Parathyroid adenoma (tissue), 2 donors: Measurements from ENCODE around the gene NAXD.

ENCODE experiments used
- H2AFZ ChIP-seq: fragments of 300-600 bp; sonication (generic); one replicate; pipeline ENCODE4 v1.7.0; 2017; ENCODE audit warnings: antibody characterized with exemption, mild to moderate bottlenecking
- H3K27ac ChIP-seq: fragments of 300-600 bp; sonication (generic); one replicate; pipeline ENCODE4 v1.7.0; 2017
- H3K27me3 ChIP-seq: fragments of 300-600 bp; sonication (generic); one replicate; pipeline ENCODE4 v1.7.0; 2017; ENCODE audit warnings: low read length; ENCODE audit not compliant: control insufficient read depth, insufficient read depth
- H3K36me3 ChIP-seq: fragments of 300-600 bp; sonication (generic); one replicate; pipeline ENCODE4 v1.7.0; 2017; ENCODE audit warnings: low read length; ENCODE audit not compliant: control insufficient read depth, insufficient read depth
- H3K4me1 ChIP-seq: fragments of 300-600 bp; sonication (generic); one replicate; pipeline ENCODE4 v1.7.0; 2017; ENCODE audit warnings: control low read depth
- H3K4me2 ChIP-seq: fragments of 300-600 bp; sonication (generic); one replicate; pipeline ENCODE4 v1.7.0; 2017; ENCODE audit warnings: low read length
- H3K4me3 ChIP-seq: fragments of 300-600 bp; sonication (generic); one replicate; pipeline ENCODE4 v1.7.0; 2017; ENCODE audit warnings: low read depth, low read length
- H3K79me2 ChIP-seq: fragments of 300-600 bp; sonication (generic); one replicate; pipeline ENCODE4 v1.7.0; 2017; ENCODE audit warnings: control low read depth
- H3K9ac ChIP-seq: fragments of 300-600 bp; sonication (generic); one replicate; pipeline ENCODE4 v1.7.0; 2017; ENCODE audit warnings: mild to moderate bottlenecking
- H3K9me3 ChIP-seq: fragments of 300-600 bp; sonication (generic); one replicate; pipeline ENCODE4 v1.7.0; 2017; ENCODE audit warnings: low read length; ENCODE audit not compliant: control insufficient read depth
- TF ChIP-seq, protein P1 (sequence below): fragments of 300-600 bp; sonication (generic); IDR thresholded peaks from one replicate; pipeline ENCODE4 v1.7.0; 2017; ENCODE audit warnings: antibody characterized with exemption, mild to moderate bottlenecking
- donor health status: primary hyperparathyroidism.

Gene NAXD

DNA sequence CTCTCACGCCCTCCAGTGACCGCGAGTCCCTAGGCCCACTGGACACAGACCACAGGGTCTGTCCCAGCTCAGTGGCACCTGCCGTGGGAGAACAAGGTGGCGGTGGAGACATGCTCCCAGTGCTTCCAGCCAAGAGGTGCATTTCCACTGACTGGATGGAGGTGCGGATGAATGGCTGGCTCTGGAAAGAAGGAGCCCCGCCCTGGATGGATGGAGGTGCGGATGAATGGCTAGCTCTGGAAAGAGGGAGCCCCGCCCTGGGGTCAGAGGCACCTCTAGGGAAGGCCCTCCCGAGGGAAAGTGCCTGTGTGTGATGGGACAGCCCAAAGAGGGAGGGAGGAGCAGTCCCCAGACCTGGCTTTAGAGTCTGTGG is 32.0 kb downstream of the NAXD start:
- Histone ChIP-seq H3K36me3 (no peaks in the 10 kb centered on the region), H3K4me1 (no peaks in the 10 kb centered on the region), H3K79me2 (no peaks in the 10 kb centered on the region), H3K4me2 (no peak overlapping the region), H3K27ac (no peak overlapping the region), H3K4me3 (no peak overlapping the region), H3K9ac (no peak overlapping the region), H2AFZ (no peak overlapping the region), H3K9me3 (no peaks in the 10 kb centered on the region), H3K27me3 (no peaks in the 10 kb centered on the region)
- TF ChIP-seq, protein P1, sequence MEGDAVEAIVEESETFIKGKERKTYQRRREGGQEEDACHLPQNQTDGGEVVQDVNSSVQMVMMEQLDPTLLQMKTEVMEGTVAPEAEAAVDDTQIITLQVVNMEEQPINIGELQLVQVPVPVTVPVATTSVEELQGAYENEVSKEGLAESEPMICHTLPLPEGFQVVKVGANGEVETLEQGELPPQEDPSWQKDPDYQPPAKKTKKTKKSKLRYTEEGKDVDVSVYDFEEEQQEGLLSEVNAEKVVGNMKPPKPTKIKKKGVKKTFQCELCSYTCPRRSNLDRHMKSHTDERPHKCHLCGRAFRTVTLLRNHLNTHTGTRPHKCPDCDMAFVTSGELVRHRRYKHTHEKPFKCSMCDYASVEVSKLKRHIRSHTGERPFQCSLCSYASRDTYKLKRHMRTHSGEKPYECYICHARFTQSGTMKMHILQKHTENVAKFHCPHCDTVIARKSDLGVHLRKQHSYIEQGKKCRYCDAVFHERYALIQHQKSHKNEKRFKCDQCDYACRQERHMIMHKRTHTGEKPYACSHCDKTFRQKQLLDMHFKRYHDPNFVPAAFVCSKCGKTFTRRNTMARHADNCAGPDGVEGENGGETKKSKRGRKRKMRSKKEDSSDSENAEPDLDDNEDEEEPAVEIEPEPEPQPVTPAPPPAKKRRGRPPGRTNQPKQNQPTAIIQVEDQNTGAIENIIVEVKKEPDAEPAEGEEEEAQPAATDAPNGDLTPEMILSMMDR, result no peak

DNA sequence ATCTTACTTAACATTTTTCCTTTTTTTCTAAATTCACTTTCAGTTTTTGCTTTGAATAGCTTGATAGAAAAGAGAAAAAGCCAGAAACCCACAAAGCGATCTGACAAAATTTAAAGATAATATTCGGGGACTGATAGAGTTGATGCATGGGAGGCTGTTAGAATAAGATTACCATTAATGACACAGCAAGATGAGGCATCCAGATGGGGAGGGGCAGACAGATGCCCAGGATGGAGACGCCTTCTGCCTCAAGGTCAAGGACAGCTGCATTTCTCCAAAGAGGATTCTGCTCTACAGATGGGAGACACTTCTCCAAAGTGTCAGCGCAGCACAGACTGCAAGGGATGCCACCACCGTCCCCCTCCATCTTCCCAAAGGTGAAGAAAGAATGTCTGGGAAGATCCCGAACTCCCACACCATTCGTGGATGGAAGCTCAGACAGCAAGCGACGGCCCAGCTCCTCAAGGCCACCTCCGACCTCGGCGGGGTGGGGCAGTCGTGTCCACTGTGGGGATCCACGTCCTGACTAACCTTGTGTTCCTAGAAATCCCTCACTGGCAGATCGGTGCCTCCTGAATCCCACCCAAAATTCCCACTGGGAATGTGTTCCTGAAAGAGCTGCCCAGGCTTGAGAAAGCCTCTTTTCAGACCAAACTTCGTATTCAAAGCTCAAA is 32.9 kb downstream of the NAXD start:
- H3K27ac ChIP-seq, result no peak overlapping the region
- TF ChIP-seq, protein P1, result no peak

GRCh38 chr13:110648848-110649421 is 33.6 kb downstream of the NAXD start:
- no peak overlapping the region for H3K4me3 ChIP-seq
- no peak overlapping the region for H3K4me2 ChIP-seq
- H3K27ac ChIP-seq, result no peak overlapping the region
- H3K79me2 ChIP-seq, result no peaks in the 10 kb centered on the region
- H2AFZ ChIP-seq, result no peak overlapping the region
- H3K4me1 ChIP-seq, result no peaks in the 10 kb centered on the region
- H3K36me3 ChIP-seq, result no peaks in the 10 kb centered on the region
- no peak overlapping the region for H3K9ac ChIP-seq
- TF ChIP-seq, protein P1, result no peak
- H3K27me3 ChIP-seq, result no peaks in the 10 kb centered on the region
- no peaks in the 10 kb centered on the region for H3K9me3 ChIP-seq

More for the DNA sequence above, 32.9 kb downstream of the NAXD start:
- Histone ChIP-seq H3K4me3 (no peak overlapping the region), H3K79me2 (no peaks in the 10 kb centered on the region), H3K4me1 (no peaks in the 10 kb centered on the region), H2AFZ (no peak overlapping the region), H3K36me3 (no peaks in the 10 kb centered on the region), H3K27me3 (no peaks in the 10 kb centered on the region), H3K9ac (no peak overlapping the region), H3K4me2 (no peak overlapping the region), H3K9me3 (no peaks in the 10 kb centered on the region)

DNA sequence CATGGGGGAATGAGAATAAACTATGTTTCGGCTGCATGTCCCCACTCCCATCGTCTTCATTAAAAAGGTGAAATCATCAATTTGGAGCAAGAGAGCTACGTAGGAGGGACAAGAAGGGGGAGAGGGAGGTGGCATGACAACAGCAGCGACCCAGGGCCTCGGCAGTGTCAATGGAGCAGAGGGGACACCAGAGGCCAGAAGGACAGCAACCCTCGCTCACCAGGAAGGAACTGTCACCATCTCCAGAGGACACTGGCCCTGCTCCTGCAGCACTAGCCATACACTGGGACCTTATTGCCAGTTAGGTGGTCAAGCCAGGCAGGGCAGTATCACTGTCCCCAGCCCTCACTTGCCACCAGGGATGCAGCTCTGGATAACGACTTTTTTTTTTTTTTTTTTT is 34.2 kb downstream of the NAXD start:
- H3K4me3 ChIP-seq, result no peak overlapping the region
- no peak overlapping the region for H3K27ac ChIP-seq
- TF ChIP-seq, protein P1, result no peak
- H3K9ac ChIP-seq, result no peak overlapping the region
- H3K27me3 ChIP-seq, result no peaks in the 10 kb centered on the region
- no peaks in the 10 kb centered on the region for H3K36me3 ChIP-seq
- H2AFZ ChIP-seq, result no peak overlapping the region
- no peaks in the 10 kb centered on the region for H3K79me2 ChIP-seq
- H3K4me2 ChIP-seq, result no peak overlapping the region
- no peaks in the 10 kb centered on the region for H3K4me1 ChIP-seq
- no peaks in the 10 kb centered on the region for H3K9me3 ChIP-seq

DNA sequence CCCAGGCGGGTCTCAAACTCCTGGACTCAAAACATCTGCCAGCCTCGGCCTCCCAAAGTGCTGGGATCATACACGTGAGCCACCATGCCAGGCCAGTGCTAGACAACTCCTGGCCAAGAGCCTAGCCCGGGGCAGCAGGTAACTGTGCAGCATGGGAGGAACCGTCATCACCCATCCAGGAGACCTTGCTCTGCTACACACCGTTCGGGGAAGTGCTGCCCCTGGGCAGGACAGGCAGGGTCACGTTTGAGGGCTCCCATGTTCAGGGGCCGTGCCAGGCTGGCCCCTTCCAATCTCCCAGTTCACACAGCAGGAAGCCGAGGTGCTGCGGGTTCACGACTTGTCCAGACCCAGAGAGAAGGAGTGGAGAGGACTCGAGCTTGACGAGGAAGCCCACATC is 35.1 kb downstream of the NAXD start:
- Histone ChIP-seq H3K9ac (no peak overlapping the region), H3K36me3 (no peaks in the 10 kb centered on the region), H3K27ac (no peak overlapping the region), H3K4me2 (no peak overlapping the region), H3K4me1 (no peaks in the 10 kb centered on the region), H3K79me2 (no peaks in the 10 kb centered on the region), H3K27me3 (no peaks in the 10 kb centered on the region), H3K9me3 (no peaks in the 10 kb centered on the region), H2AFZ (no peak overlapping the region), H3K4me3 (no peak overlapping the region)
- TF ChIP-seq, protein P1, result no peak
